OCI-LY3 (cell line): Measurements from ENCODE around the gene DOCK4.

Experiments used
- H2AFZ ChIP-seq: fragments of 200-600, 300-600 bp; shearing (Covaris generic); 2 replicates; pipeline ENCODE4 v1.6.0; 2014; ENCODE audit warnings: antibody characterized with exemption, low read depth, low read length
- H3K27ac ChIP-seq: fragments of 200-600, 300-600 bp; sonication (generic); 2 replicates; pipeline ENCODE4 v1.5.1; 2014; ENCODE audit warnings: mild to moderate bottlenecking, low read length, moderate library complexity, mixed read lengths
- H3K27me3 ChIP-seq: fragments of 200-600, 300-600 bp; sonication (generic); 2 replicates; pipeline ENCODE4 v1.6.1; 2014; ENCODE audit warnings: low read depth, low read length, mixed read lengths
- H3K36me3 ChIP-seq: fragments of 200-600, 300-600 bp; sonication (generic); replicated peaks from 2 replicates; pipeline ENCODE3; 2014; ENCODE audit warnings: low read depth, low read length, mixed read lengths
- H3K4me1 ChIP-seq: fragments of 300-600, 200-600 bp; sonication (generic); 2 replicates; pipeline ENCODE4 v1.6.1; 2014; ENCODE audit warnings: low read length, mixed read lengths
- H3K4me2 ChIP-seq: fragments of 200-600, 300-600 bp; sonication (generic); 2 replicates; pipeline ENCODE4 v1.6.1; 2014; ENCODE audit warnings: low read length, mixed read lengths
- H3K4me3 ChIP-seq: fragments of 300-600, 200-600 bp; sonication (generic); 2 replicates; pipeline ENCODE4 v1.5.1; 2014; ENCODE audit warnings: antibody characterized with exemption, mild to moderate bottlenecking, low read length, moderate library complexity
- H3K79me2 ChIP-seq: fragments of 300-600, 200-600 bp; shearing (Covaris generic); 2 replicates; pipeline ENCODE4 v1.6.1; 2014; ENCODE audit warnings: mild to moderate bottlenecking, low read length, mixed read lengths
- H3K9ac ChIP-seq: fragments of 300-600, 200-600 bp; shearing (Covaris generic); 2 replicates; pipeline ENCODE4 v1.6.0; 2014; ENCODE audit warnings: mild to moderate bottlenecking, low read length, moderate library complexity
- H3K9me3 ChIP-seq: fragments of 200-600, 300-600 bp; shearing (Covaris generic); 2 replicates; pipeline ENCODE4 v1.6.1; 2014; ENCODE audit warnings: low read length, mixed read lengths; ENCODE audit not compliant: insufficient read depth
- H4K20me1 ChIP-seq: fragments of 200-600, 300-600 bp; sonication (generic); 2 replicates; pipeline ENCODE4 v1.6.1; 2016; ENCODE audit warnings: low read length, mixed read lengths; ENCODE audit not compliant: insufficient read depth
- EZH2phosphoT487 ChIP-seq: fragments of 200-600 bp; shearing (Covaris generic); IDR thresholded peaks from 2 replicates; pipeline ENCODE4 v1.6.1; 2018; ENCODE audit warnings: antibody characterized with exemption, mixed run types, low read depth
- TF ChIP-seq, protein P1 (sequence below): fragments of 200-600, 300-600 bp; sonication (generic); IDR thresholded peaks from 2 replicates; pipeline ENCODE4 v1.5.1; 2014; ENCODE audit warnings: antibody characterized with exemption, low read length, low read depth

DOCK4 gene

DNA sequence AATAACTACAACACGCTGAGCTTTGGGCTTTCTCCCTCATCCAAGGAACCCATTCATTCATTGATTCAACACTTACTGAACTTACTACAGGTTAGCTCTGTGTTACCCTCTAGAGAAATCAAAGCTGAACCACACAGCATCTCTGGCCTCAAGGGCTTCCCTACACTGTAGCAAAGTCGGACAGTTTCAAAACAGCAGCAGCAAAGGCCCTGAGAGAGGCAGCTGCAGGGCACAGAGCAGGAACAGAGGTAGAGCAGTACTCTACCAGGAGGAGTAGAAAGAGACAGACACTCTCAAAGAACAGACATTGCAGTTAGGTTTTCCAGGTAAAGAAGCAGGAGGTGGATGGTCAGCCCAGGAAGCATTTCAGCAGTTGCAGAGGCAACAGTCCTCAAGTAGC, 16.1 kb downstream of the DOCK4 start:
- Histone ChIP-seq H4K20me1 (no peaks in the 10 kb centered on the region), H3K4me1 (no peaks in the 10 kb centered on the region), H3K27ac (no peak overlapping the region), H2AFZ (no peak overlapping the region), H3K79me2 (no peaks in the 10 kb centered on the region), H3K4me2 (no peak overlapping the region), H3K27me3 (0 out of 2 replicates have a peak, but pooled peaks cover 4% of the 10 kb centered on the region), H3K36me3 (no peaks in the 10 kb centered on the region), H3K9ac (no peak overlapping the region), H3K9me3 (no peaks in the 10 kb centered on the region), H3K4me3 (no peak overlapping the region)
- TF ChIP-seq, protein P1, sequence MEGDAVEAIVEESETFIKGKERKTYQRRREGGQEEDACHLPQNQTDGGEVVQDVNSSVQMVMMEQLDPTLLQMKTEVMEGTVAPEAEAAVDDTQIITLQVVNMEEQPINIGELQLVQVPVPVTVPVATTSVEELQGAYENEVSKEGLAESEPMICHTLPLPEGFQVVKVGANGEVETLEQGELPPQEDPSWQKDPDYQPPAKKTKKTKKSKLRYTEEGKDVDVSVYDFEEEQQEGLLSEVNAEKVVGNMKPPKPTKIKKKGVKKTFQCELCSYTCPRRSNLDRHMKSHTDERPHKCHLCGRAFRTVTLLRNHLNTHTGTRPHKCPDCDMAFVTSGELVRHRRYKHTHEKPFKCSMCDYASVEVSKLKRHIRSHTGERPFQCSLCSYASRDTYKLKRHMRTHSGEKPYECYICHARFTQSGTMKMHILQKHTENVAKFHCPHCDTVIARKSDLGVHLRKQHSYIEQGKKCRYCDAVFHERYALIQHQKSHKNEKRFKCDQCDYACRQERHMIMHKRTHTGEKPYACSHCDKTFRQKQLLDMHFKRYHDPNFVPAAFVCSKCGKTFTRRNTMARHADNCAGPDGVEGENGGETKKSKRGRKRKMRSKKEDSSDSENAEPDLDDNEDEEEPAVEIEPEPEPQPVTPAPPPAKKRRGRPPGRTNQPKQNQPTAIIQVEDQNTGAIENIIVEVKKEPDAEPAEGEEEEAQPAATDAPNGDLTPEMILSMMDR = no peak
- no peak for TF ChIP-seq EZH2phosphoT487

DNA sequence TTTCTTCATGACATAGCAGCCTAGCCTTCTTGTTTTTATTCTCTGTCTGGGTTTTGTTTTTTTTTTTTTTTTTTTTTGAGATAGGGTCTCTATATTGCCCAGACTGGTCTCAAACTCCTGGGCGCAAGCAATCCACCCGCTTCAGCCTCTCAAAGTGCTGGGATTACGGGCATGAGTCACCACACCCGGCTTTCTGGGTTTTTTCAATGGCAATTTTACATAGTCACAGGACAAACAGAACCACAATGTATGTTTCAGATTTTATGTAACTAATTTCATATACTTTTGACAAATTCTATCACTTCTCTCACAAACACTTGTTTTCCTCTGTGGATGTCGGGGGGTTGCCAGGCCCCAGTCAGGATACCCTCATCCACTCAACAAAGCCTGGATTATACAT, 16.5 kb downstream of the DOCK4 start:
- Histone ChIP-seq H3K9me3 (no peaks in the 10 kb centered on the region), H3K36me3 (no peaks in the 10 kb centered on the region), H4K20me1 (no peaks in the 10 kb centered on the region), H3K27me3 (0 out of 2 replicates have a peak, but pooled peaks cover 4% of the 10 kb centered on the region), H3K4me2 (no peak overlapping the region), H3K27ac (no peak overlapping the region), H2AFZ (no peak overlapping the region), H3K4me1 (no peaks in the 10 kb centered on the region), H3K9ac (no peak overlapping the region), H3K79me2 (no peaks in the 10 kb centered on the region), H3K4me3 (no peak overlapping the region)
- TF ChIP-seq, protein P1 = no peak
- TF ChIP-seq EZH2phosphoT487 = no peak

DNA sequence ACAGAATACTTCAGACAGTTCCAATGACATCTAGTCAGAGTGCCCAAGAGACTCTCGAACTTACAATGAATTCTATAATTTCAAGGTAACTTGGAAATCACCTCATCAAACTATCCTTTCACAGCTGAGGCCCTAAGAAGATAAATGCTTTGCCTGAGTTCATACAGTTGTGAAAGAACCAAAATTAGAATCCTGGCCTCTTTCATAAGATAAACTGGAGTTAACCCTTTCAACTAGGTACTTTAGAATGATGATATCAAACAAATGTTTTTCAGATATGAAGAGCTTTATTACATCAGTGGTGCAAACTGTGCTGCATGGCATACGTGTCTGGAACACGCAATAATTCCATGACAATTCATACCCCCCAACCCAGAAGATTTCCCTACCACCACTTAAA, 17.9 kb downstream of the DOCK4 start:
- Histone ChIP-seq H3K27ac (no peak overlapping the region), H3K36me3 (no peaks in the 10 kb centered on the region), H3K79me2 (no peaks in the 10 kb centered on the region), H3K9me3 (no peaks in the 10 kb centered on the region), H3K9ac (no peak overlapping the region), H3K27me3 (no peaks in the 10 kb centered on the region), H3K4me3 (no peak overlapping the region), H2AFZ (no peak overlapping the region), H3K4me2 (no peak overlapping the region), H3K4me1 (no peaks in the 10 kb centered on the region), H4K20me1 (no peaks in the 10 kb centered on the region)
- TF ChIP-seq EZH2phosphoT487 = no peak
- TF ChIP-seq, protein P1 = no peak

DNA sequence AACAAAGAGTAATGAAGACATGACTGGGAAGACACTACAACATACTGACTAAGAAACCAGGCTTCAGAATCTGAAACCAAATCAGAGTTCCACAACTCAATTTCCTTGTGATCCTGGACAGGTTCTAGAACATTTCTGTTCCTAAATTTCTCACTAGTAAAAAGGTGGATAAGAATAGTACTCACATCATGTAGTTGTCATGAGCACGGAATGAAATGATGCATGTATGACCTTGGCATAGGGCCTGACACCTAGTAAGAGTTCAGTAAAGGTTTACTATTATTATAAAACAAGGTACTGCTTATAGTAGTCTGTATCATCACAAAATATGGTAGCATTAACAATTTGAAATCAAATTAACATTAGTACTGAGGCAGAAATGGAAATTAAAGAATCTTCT, 19.9 kb downstream of the DOCK4 start:
- no peak overlapping the region for H3K4me3 ChIP-seq
- no peak overlapping the region for H2AFZ ChIP-seq
- no peak overlapping the region for H3K4me2 ChIP-seq
- H4K20me1 ChIP-seq = no peaks in the 10 kb centered on the region
- H3K4me1 ChIP-seq = no peaks in the 10 kb centered on the region
- no peaks in the 10 kb centered on the region for H3K36me3 ChIP-seq
- no peak overlapping the region for H3K9ac ChIP-seq
- H3K27me3 ChIP-seq = no peaks in the 10 kb centered on the region
- H3K79me2 ChIP-seq = no peaks in the 10 kb centered on the region
- TF ChIP-seq, protein P1 = no peak
- no peak for TF ChIP-seq EZH2phosphoT487
- no peak overlapping the region for H3K27ac ChIP-seq
- no peaks in the 10 kb centered on the region for H3K9me3 ChIP-seq
